Karpas-422 (cell line): ENCODE measurements around the gene B3GALNT2. TPM values are rescaled to one million over a fixed set of nuclear protein-coding genes. Genes with fewer than 3 reads are reported as not detected.

Experiments used
- DNase-seq: peaks from one replicate; pipeline ENCODE4 v3.0.0-alpha.2; 2015
- H2AFZ ChIP-seq: fragments of 200-600 bp; sonication (generic); 2 replicates; pipeline ENCODE4 v1.6.1; 2014; ENCODE audit warnings: antibody characterized with exemption, low read length, mixed read lengths
- H3K27ac ChIP-seq: fragments of 200-600 bp; sonication (generic); 2 replicates; pipeline ENCODE4 v1.5.1; 2014; ENCODE audit warnings: mild to moderate bottlenecking, low read length, moderate library complexity
- H3K27me3 ChIP-seq: fragments of 200-600 bp; sonication (generic); 2 replicates; pipeline ENCODE4 v1.6.1; 2014; ENCODE audit warnings: low read length, mixed read lengths
- H3K36me3 ChIP-seq: fragments of 200-600 bp; sonication (generic); 2 replicates; pipeline ENCODE4 v1.6.1; 2014; ENCODE audit warnings: low read length, mixed read lengths; ENCODE audit not compliant: insufficient read depth
- H3K4me1 ChIP-seq: fragments of 200-600 bp; sonication (generic); 2 replicates; pipeline ENCODE4 v1.6.1; 2014; ENCODE audit warnings: mild to moderate bottlenecking, low read length, mixed read lengths
- H3K4me2 ChIP-seq: fragments of 200-600 bp; sonication (generic); 2 replicates; pipeline ENCODE4 v1.6.1; 2014; ENCODE audit warnings: low read length, low read depth, mild to moderate bottlenecking; ENCODE audit not compliant: poor library complexity, severe bottlenecking
- H3K4me3 ChIP-seq: fragments of 200-600 bp; sonication (generic); 2 replicates; pipeline ENCODE4 v1.5.1; 2014; ENCODE audit warnings: mild to moderate bottlenecking, antibody characterized with exemption, low read length, mixed read lengths
- H3K79me2 ChIP-seq: fragments of 200-600 bp; sonication (generic); 2 replicates; pipeline ENCODE4 v1.6.1; 2014; ENCODE audit warnings: mild to moderate bottlenecking, low read length, mixed read lengths
- H3K9ac ChIP-seq: fragments of 200-600 bp; sonication (generic); 2 replicates; pipeline ENCODE4 v1.6.0; 2014; ENCODE audit warnings: low read length
- H3K9me2 ChIP-seq: fragments of 200-600 bp; sonication (generic), shearing (Covaris generic); replicated peaks from 2 replicates; pipeline ENCODE4 v1.6.0; 2014; ENCODE audit warnings: mild to moderate bottlenecking, low read length, moderate library complexity; ENCODE audit not compliant: insufficient read depth
- H3K9me3 ChIP-seq: fragments of 300-700, 200-600 bp; sonication (generic); 2 replicates; pipeline ENCODE4 v1.6.1; 2014; ENCODE audit warnings: low read length, mixed read lengths
- H4K20me1 ChIP-seq: fragments of 200-600 bp; sonication (generic); 2 replicates; pipeline ENCODE4 v1.6.1; 2014; ENCODE audit warnings: mild to moderate bottlenecking, antibody characterized with exemption, low read length, low read depth; ENCODE audit not compliant: insufficient read depth
- total RNA-seq: library from RNA; depleted of rRNA; stranded (reverse); fragments of >200 nt; shearing (Covaris generic); gene quantifications from 2 replicates; pipeline ENCODE4 v1.2.3, GENCODE V29; 2014; ENCODE audit warnings: low replicate concordance

The B3GALNT2 gene
- total RNA-seq, 1 experiment from 2014 or later: 15.4 TPM

DNA sequence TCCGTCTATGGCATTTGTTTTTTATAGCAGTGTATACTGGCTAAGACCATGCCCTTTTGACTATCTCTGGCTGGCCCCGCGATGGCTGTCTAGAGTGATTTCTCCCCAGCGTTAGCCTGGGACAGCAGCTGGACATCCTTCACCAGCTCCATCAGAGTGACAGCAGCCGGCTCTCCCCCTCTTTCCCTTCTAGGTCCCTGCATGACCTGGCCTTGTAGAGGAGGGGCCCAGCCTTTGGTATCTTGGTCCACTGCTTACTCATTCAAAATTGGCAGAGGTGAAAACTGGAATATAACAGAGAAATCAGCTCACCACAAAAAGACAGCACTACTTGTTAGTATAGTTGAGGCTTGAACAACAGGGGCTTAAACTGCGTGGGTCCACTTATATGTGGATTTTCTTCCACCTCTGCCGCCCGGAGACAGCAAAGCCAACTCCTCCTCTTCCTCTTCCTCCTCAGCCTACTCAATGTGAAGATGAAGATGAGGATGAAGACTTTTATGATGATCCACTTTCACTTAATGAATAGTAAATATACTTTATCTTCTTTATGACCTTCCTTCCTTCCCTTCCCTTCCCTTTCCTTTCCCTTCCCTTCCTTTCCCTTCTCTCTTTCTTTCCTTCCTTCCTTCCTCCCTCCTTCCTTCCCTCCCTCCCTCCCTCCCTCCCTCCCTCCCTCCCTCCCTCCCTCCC, 29.4 kb upstream of the B3GALNT2 start:
- Histone ChIP-seq H3K4me3 (no peak overlapping the region), H3K4me1 (peaks cover 12% of the 10 kb centered on the region), H3K9ac (no peak overlapping the region), H3K9me2 (no peaks in the 10 kb centered on the region), H3K36me3 (no peaks in the 10 kb centered on the region), H3K27ac (no peak overlapping the region), H3K79me2 (no peaks in the 10 kb centered on the region), H3K9me3 (no peaks in the 10 kb centered on the region), H3K27me3 (no peaks in the 10 kb centered on the region), H2AFZ (no peak overlapping the region), H4K20me1 (no peaks in the 10 kb centered on the region), H3K4me2 (no peak overlapping the region)
- DNase-seq: no peak

- H2AFZ ChIP-seq: no peak overlapping the region
- H3K27me3 ChIP-seq: no peaks in the 10 kb centered on the region
- no peaks in the 10 kb centered on the region for H4K20me1 ChIP-seq
- no peak overlapping the region for H3K4me2 ChIP-seq
- no peaks in the 10 kb centered on the region for H3K36me3 ChIP-seq
- H3K79me2 ChIP-seq: no peaks in the 10 kb centered on the region
- no peak overlapping the region for H3K9ac ChIP-seq
- peaks cover 12% of the 10 kb centered on the region for H3K4me1 ChIP-seq
- no peak for DNase-seq
- no peak overlapping the region for H3K27ac ChIP-seq
- H3K9me3 ChIP-seq: no peaks in the 10 kb centered on the region
- no peak overlapping the region for H3K4me3 ChIP-seq
- H3K9me2 ChIP-seq: no peaks in the 10 kb centered on the region
Observed at GRCh38 chr1:235532360-235532759, 28.1 kb upstream of the B3GALNT2 start.

- no peak overlapping the region for H3K4me3 ChIP-seq
- H3K4me1 ChIP-seq: peaks cover 12% of the 10 kb centered on the region
- H3K4me2 ChIP-seq: no peak overlapping the region
- no peaks in the 10 kb centered on the region for H3K79me2 ChIP-seq
- H2AFZ ChIP-seq: no peak overlapping the region
- no peaks in the 10 kb centered on the region for H3K36me3 ChIP-seq
- DNase-seq: no peak
- H4K20me1 ChIP-seq: no peaks in the 10 kb centered on the region
- no peaks in the 10 kb centered on the region for H3K9me2 ChIP-seq
- no peaks in the 10 kb centered on the region for H3K9me3 ChIP-seq
- H3K27ac ChIP-seq: no peak overlapping the region
- no peaks in the 10 kb centered on the region for H3K27me3 ChIP-seq
- no peak overlapping the region for H3K9ac ChIP-seq
Observed at GRCh38 chr1:235527196-235527814, 23.1 kb upstream of the B3GALNT2 start.

DNA sequence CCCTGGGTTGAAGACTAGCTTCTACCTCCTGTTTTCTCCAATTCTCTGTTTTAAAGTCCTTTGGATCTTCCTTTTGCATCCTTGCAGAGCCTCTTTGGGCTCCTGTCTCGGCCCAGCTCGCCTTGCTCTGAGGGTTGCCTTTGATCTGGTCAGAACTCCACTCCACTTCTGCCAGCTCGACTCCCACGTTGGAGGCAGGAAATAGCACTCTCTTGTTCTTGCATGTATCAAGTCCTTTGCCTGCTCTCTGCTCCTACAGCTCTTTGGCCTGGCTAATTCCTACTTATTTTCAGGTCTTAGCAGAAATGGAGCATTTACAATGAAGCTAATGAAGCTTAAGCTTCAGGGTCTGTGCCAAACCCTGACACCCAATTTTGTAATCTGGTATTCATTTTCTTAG, 21.1 kb upstream of the B3GALNT2 start:
- Histone ChIP-seq H3K36me3 (no peaks in the 10 kb centered on the region), H3K4me1 (peaks cover under 1% of the 10 kb centered on the region; the same call in 1 of the 2 replicates), H3K27me3 (no peaks in the 10 kb centered on the region), H3K4me3 (no peak overlapping the region), H3K79me2 (no peaks in the 10 kb centered on the region), H3K27ac (no peak overlapping the region), H3K9ac (no peak overlapping the region), H3K4me2 (no peak overlapping the region), H3K9me3 (no peaks in the 10 kb centered on the region), H2AFZ (no peak overlapping the region), H4K20me1 (no peaks in the 10 kb centered on the region), H3K9me2 (no peaks in the 10 kb centered on the region)
- DNase-seq: no peak

DNA sequence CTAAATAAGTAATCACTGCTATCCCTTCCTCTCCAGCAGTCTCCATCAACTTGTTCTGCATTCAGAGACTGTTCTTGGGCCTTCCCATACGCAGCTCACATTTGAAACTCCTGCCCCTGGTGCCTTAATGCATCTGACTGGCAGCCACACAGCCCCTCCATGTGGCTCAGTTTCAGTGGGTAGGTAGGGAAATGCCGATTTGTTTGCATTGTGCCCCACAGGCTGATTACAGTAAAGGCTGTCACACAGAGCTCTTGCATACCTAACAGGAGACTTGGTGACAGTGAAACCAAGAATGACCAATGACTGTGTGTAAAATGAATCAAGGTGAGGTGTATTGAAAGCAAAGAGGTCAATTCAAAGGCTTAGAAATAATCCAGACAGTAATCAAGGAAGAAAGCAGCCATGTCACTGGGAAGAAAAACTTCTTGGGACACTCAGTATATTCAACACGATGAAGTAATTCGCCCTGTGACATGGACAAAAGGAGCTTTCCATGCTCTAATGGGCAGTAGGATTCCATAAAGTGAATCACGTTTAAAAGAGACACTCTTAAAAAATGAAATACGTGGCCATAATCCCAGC, 12.7 kb upstream of the B3GALNT2 start:
- no peak overlapping the region for H3K9ac ChIP-seq
- H2AFZ ChIP-seq: no peak overlapping the region
- H3K79me2 ChIP-seq: no peaks in the 10 kb centered on the region
- H3K27me3 ChIP-seq: no peaks in the 10 kb centered on the region
- H3K4me2 ChIP-seq: no peak overlapping the region
- no peak overlapping the region for H3K27ac ChIP-seq
- no peaks in the 10 kb centered on the region for H3K9me2 ChIP-seq
- no peak overlapping the region for H3K4me3 ChIP-seq
- DNase-seq: no peak
- H4K20me1 ChIP-seq: no peaks in the 10 kb centered on the region
- no peaks in the 10 kb centered on the region for H3K36me3 ChIP-seq
- H3K4me1 ChIP-seq: peaks cover 14% of the 10 kb centered on the region
- H3K9me3 ChIP-seq: no peaks in the 10 kb centered on the region

DNA sequence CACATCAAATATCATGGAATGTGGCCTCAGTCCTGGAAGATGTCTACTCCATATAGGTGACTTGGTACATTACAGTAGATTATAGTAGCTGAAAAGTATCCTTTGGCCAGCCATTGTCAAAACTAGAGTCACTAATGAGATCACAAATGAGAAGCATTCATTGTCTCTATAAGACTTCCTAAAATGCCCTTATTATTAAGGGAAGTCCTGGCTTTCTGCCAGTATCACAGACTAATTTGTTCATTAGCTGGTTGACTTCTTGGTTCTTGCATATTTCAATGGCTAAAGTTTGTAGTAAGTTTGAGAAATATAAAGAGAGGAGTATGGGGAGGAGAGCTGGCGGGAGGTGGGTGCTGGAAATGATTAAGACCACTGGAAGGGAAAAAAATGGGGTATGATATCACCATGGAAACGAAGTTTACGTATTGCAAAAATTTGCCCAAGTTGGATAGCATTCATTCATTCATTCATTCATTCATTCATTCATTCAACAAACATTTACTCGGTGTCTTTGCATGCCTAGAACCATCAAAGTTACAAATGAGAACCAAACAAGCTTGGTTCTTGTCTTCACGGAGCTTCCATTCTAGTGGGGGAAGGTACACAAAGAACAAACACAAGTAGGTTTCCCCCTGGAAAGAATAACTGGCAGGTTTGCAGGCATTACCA, 11.7 kb upstream of the B3GALNT2 start:
- no peaks in the 10 kb centered on the region for H3K9me3 ChIP-seq
- H3K4me3 ChIP-seq: no peak overlapping the region
- H3K9ac ChIP-seq: no peak overlapping the region
- peaks cover 14% of the 10 kb centered on the region for H3K4me1 ChIP-seq
- no peaks in the 10 kb centered on the region for H3K36me3 ChIP-seq
- H3K27ac ChIP-seq: no peak overlapping the region
- no peaks in the 10 kb centered on the region for H4K20me1 ChIP-seq
- H3K79me2 ChIP-seq: no peaks in the 10 kb centered on the region
- no peaks in the 10 kb centered on the region for H3K27me3 ChIP-seq
- DNase-seq: no peak
- no peaks in the 10 kb centered on the region for H3K9me2 ChIP-seq
- no peak overlapping the region for H3K4me2 ChIP-seq
- H2AFZ ChIP-seq: no peak overlapping the region

DNA sequence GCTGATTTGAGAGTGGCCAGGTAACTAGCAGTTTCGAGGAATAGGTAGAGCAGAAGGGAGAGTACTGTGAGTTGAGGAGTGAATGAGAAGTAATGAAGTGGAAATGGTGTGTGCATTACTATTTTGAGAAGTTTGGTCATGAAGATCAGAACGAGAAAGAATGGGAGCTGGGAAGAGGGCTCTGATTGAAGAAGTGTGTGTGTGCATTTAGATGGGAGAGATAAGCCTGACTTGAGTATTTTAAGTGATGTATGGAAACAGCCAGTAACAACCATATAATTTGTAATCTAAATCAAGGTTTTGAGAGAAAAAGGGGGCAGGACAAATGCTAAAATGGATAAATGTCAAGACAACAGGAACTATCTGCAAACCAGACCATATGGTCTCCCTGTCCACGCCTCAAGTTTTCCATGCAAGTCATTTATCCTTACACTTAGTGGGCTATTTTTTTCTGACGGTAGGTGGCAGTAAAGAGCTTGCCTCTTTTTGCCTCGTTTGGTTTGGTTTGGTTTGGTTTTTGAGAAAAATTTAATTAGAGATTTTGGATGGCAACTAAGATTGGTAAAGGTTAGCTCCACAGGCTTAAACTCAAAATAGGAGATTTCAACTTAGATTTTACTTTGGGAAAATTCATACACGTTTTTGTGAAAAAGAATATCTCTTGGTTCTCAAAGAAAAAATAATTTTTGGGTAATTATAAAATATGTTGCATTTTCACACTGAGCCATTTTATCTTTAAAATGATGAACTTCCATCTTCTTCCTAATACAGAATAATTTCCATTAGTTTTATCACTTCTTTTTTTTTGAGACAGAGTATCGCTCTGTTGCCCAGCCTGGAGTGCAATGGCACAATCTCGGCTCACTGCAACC, 9.5 kb upstream of the B3GALNT2 start:
- no peaks in the 10 kb centered on the region for H3K36me3 ChIP-seq
- H3K4me2 ChIP-seq: no peak overlapping the region
- no peaks in the 10 kb centered on the region for H3K79me2 ChIP-seq
- H3K27me3 ChIP-seq: no peaks in the 10 kb centered on the region
- no peak overlapping the region for H3K4me3 ChIP-seq
- H2AFZ ChIP-seq: no peak overlapping the region
- peaks cover 14% of the 10 kb centered on the region for H3K4me1 ChIP-seq
- H4K20me1 ChIP-seq: no peaks in the 10 kb centered on the region
- H3K27ac ChIP-seq: no peak overlapping the region
- H3K9ac ChIP-seq: no peak overlapping the region
- H3K9me2 ChIP-seq: no peaks in the 10 kb centered on the region
- H3K9me3 ChIP-seq: no peaks in the 10 kb centered on the region
- DNase-seq: peak; percentile 87
